ENCODE data around the gene MSH3. TPM values are rescaled to one million over a fixed set of nuclear protein-coding genes. Genes with fewer than 3 reads are reported as not detected.

MSH3 gene
- total RNA-seq, 2 experiments from 2014 or later: 23.0 to 23.4 TPM

- peaks cover 3% of the 10 kb centered on the region for H3K9me3 Mint-ChIP-seq
- intact Hi-C loops (cut with micrococcal nuclease): no loop called here
- H3K4me1 Mint-ChIP-seq (ENCODE audit: low read depth): peaks cover 3% of the 10 kb centered on the region
- CTCF ChIA-PET: interaction anchor here (1.2 kb wide), 2 partner anchors 385 to 473 kb away, joined by 3 to 7 read pairs; no protein-coding TSS in a partner anchor
- DNase-seq (no peak), ATAC-seq (no peak)
- POLR2A ChIA-PET: no interaction called here
- H3K36me3 Mint-ChIP-seq (ENCODE audit: low read depth): peaks cover 50% of the 10 kb centered on the region
- no peak overlapping the region for H3K4me3 Mint-ChIP-seq
- no peaks in the 10 kb centered on the region for H3K27me3 Mint-ChIP-seq
- H3K27ac Mint-ChIP-seq: no peak overlapping the region
- TF ChIP-seq, protein P1, sequence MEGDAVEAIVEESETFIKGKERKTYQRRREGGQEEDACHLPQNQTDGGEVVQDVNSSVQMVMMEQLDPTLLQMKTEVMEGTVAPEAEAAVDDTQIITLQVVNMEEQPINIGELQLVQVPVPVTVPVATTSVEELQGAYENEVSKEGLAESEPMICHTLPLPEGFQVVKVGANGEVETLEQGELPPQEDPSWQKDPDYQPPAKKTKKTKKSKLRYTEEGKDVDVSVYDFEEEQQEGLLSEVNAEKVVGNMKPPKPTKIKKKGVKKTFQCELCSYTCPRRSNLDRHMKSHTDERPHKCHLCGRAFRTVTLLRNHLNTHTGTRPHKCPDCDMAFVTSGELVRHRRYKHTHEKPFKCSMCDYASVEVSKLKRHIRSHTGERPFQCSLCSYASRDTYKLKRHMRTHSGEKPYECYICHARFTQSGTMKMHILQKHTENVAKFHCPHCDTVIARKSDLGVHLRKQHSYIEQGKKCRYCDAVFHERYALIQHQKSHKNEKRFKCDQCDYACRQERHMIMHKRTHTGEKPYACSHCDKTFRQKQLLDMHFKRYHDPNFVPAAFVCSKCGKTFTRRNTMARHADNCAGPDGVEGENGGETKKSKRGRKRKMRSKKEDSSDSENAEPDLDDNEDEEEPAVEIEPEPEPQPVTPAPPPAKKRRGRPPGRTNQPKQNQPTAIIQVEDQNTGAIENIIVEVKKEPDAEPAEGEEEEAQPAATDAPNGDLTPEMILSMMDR (IDR thresholded peaks at IDR 0.05): no peak
These were observed 68.5 kb downstream of the MSH3 start for GRCh38 chr5:80722916-80723315.

- CTCF ChIA-PET: no interaction called here
- Mint-ChIP-seq H3K27ac (no peak overlapping the region), H3K4me3 (no peak overlapping the region)
These were observed 71.0 kb downstream of the MSH3 start for GRCh38 chr5:80725446-80725845.

GRCh38 chr5:80736730-80737129 lies 82.3 kb downstream of the MSH3 start:
- Mint-ChIP-seq H3K4me1 (ENCODE audit: low read depth) (peaks cover 13% of the 10 kb centered on the region), H3K27me3 (no peaks in the 10 kb centered on the region), H3K27ac (no peak overlapping the region), H3K4me3 (no peak overlapping the region), H3K9me3 (no peaks in the 10 kb centered on the region), H3K36me3 (ENCODE audit: low read depth) (peaks cover 37% of the 10 kb centered on the region)
- DNase-seq: no peak
- ATAC-seq: no peak
- TF ChIP-seq, protein P1 (IDR thresholded peaks at IDR 0.05): no peak
- ChIA-PET CTCF (interaction anchor here (1.7 kb wide), 1 partner anchor 49 kb away, joined by 4 read pairs; no protein-coding TSS in a partner anchor), POLR2A (interaction anchor here (0.6 to 1.1 kb wide), 3 partner anchors 10 to 562 kb away, joined by 3 to 5 read pairs (median 5); no protein-coding TSS in a partner anchor)
- intact Hi-C loops (cut with micrococcal nuclease): no loop called here

More at GRCh38 chr5:80725446-80725845, 71.0 kb downstream of the MSH3 start:
- ATAC-seq (no peak), DNase-seq (no peak)
- Mint-ChIP-seq H3K4me1 (ENCODE audit: low read depth) (no peaks in the 10 kb centered on the region), H3K9me3 (no peaks in the 10 kb centered on the region), H3K36me3 (ENCODE audit: low read depth) (peaks cover 44% of the 10 kb centered on the region), H3K27me3 (no peaks in the 10 kb centered on the region)
- TF ChIP-seq, protein P1 (IDR thresholded peaks at IDR 0.05): no peak
- intact Hi-C loops (cut with micrococcal nuclease): no loop called here
- POLR2A ChIA-PET: interaction anchor here (0.7 kb wide), 1 partner anchor 251 kb away, joined by 3 read pairs; no protein-coding TSS in a partner anchor

DNA sequence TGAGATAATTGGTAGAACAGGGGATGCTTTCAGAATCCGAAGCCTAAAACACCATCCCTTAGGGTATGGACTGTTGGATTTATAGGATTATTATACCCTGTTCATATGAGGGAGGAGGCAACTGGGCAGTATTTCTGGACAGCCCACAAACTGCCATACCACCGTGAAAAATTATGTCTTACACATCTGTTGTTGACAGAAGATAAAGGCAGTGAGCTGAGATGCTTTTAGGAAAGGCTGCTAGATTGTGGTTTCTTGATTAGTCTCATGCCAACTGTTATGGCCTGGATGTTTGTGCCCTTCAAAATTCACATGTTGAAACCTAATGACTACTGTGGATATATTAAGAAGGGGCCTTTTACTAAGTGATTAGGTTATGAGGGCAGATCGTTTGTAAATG lies 84.0 kb downstream of the MSH3 start:
- Mint-ChIP-seq H3K27me3 (no peaks in the 10 kb centered on the region), H3K4me3 (no peak overlapping the region), H3K27ac (no peak overlapping the region), H3K36me3 (ENCODE audit: low read depth) (peaks cover 43% of the 10 kb centered on the region), H3K4me1 (ENCODE audit: low read depth) (peaks cover 13% of the 10 kb centered on the region), H3K9me3 (no peaks in the 10 kb centered on the region)
- TF ChIP-seq, protein P1 (IDR thresholded peaks at IDR 0.05): no peak
- CTCF ChIA-PET: no interaction called here
- ATAC-seq: no peak
- POLR2A ChIA-PET: no interaction called here
- DNase-seq: no peak
- intact Hi-C loops (cut with micrococcal nuclease): no loop called here

DNA sequence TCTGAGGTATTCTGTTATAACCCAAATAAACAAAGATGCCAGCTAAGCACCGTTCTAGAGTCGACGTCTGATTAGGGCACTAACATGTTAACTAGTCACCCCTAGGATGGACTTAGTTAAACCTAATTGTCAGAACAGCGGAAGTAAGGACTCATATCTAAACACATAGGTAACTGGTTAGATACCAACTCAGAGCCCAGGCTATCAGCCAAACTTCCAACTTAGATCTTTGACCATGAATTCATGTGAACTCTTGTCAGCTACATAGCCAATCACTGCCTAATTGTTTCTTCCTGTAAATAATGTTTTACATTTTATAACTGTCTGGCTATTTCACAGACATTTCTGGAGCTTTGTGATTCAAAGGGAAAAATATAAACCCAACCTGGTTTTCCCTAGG lies 84.6 kb downstream of the MSH3 start:
- ChIA-PET POLR2A (interaction anchor here (0.6 kb wide), 1 partner anchor 344 kb away, joined by 4 read pairs; no protein-coding TSS in a partner anchor), CTCF (no interaction called here)
- H3K36me3 Mint-ChIP-seq (ENCODE audit: low read depth): peaks cover 40% of the 10 kb centered on the region
- DNase-seq: no peak
- H3K27ac Mint-ChIP-seq: no peak overlapping the region
- no peak for ATAC-seq
- H3K27me3 Mint-ChIP-seq: no peaks in the 10 kb centered on the region
- no peak overlapping the region for H3K4me3 Mint-ChIP-seq
- peaks cover 13% of the 10 kb centered on the region for H3K4me1 Mint-ChIP-seq (ENCODE audit: low read depth)
- no peaks in the 10 kb centered on the region for H3K9me3 Mint-ChIP-seq
- intact Hi-C loops (cut with micrococcal nuclease): no loop called here
- TF ChIP-seq, protein P1 (IDR thresholded peaks at IDR 0.05): no peak
